Erythroblast (primary cell): ENCODE measurements around the gene TNNI3K.

Experiments used
- GATA1 ChIP-seq: IDR thresholded peaks from 2 replicates; pipeline ENCODE4 v1.6.1; 2011; ENCODE audit warnings: low read depth, mild to moderate bottlenecking, control low read depth, low read length, moderate library complexity
- POLR2A ChIP-seq: IDR thresholded peaks from 2 replicates; pipeline ENCODE4 v1.6.1; 2011; ENCODE audit warnings: mild to moderate bottlenecking, low read length

- no peak for TF ChIP-seq POLR2A
- no peak for TF ChIP-seq GATA1
Measured at GRCh38 chr1:74455390-74455789, 220.2 kb downstream of the TNNI3K start.
